Stimulated activated CD4-positive, alpha-beta T cell treated with anti-CD3 and anti-CD28 coated beads, TNF-alpha, amount 100 ng/mL, for 24 hours (primary cell): ENCODE measurements around the gene NME2.
"Not testable (repeated sequence)": the region's sequence is repeated elsewhere in the genome, so short reads cannot be mapped to it uniquely, and the experiment has no call there.

ENCODE experiments used
- DNase-seq, 3 experiments: peaks; one replicate each; pipeline ENCODE4 v3.0.0-alpha.2; 2020; ENCODE audit warnings: low read depth in 3 of 3

NME2 gene

GRCh38 chr17:51166198-51166986 is at the start of gene NME2:
NME2 (plus strand) TSS chr17:51166411; CDS start chr17:51166831, 420 bp downstream.
- peak; percentile 34 to 81 (median 60) for DNase-seq

- DNase-seq: no peak
Observed at GRCh38 chr17:51118330-51119195, 47.6 kb upstream of the NME2 start.

GRCh38 chr17:51119415-51120356 is 46.5 kb upstream of the NME2 start:
- DNase-seq: peak in 2 of 3 experiments; percentile 22 to 38

- peak in 1 of 3 experiments; percentile 42 for DNase-seq
Observed at GRCh38 chr17:51120357-51120738, 45.9 kb upstream of the NME2 start.

- DNase-seq: peak; percentile 80 to 92 (median 86)
Observed at GRCh38 chr17:51120739-51121619, 45.2 kb upstream of the NME2 start, which contains the start of gene SPAG9. SPAG9 (minus strand) TSS chr17:51120868; CDS start chr17:51120656, 212 bp downstream.

GRCh38 chr17:51121620-51122472 is 44.4 kb upstream of the NME2 start:
- DNase-seq: peak; percentile 77 to 92 (median 83)

GRCh38 chr17:51122473-51123115 is 43.6 kb upstream of the NME2 start:
- DNase-seq: not testable (repeated sequence)

- DNase-seq: no peak
Observed at GRCh38 chr17:51124640-51125503, 41.3 kb upstream of the NME2 start.

- no peak for DNase-seq
Observed at GRCh38 chr17:51128076-51128475, 38.1 kb upstream of the NME2 start.

- DNase-seq: no peak
Observed at GRCh38 chr17:51132964-51133319, 33.3 kb upstream of the NME2 start.

- DNase-seq: no peak
Observed at GRCh38 chr17:51133365-51133764, 32.8 kb upstream of the NME2 start.

- no peak for DNase-seq
Observed at GRCh38 chr17:51135956-51136355, 30.3 kb upstream of the NME2 start.

GRCh38 chr17:51142597-51142996 is 23.6 kb upstream of the NME2 start:
- DNase-seq: no peak

- no peak for DNase-seq
Observed at GRCh38 chr17:51144266-51145022, 21.8 kb upstream of the NME2 start.

- DNase-seq: no peak
Observed at GRCh38 chr17:51147650-51148049, 18.6 kb upstream of the NME2 start.

GRCh38 chr17:51149163-51149562 is 17.0 kb upstream of the NME2 start:
- no peak for DNase-seq

GRCh38 chr17:51150932-51151331 is 15.3 kb upstream of the NME2 start:
- DNase-seq: no peak
